ENCODE results near the gene AGT.

- TF ChIP-seq TAF1 (IDR thresholded peaks at IDR 0.05; ENCODE audit: borderline replicate concordance, low read depth, low read length), result no peak
- TF ChIP-seq POLR2A (IDR thresholded peaks at IDR 0.05; ENCODE audit: low read depth, low read length), result no peak
Measured at GRCh38 chr1:230704830-230705229, 9.1 kb downstream of the AGT start.

Measured in GM12892 (cell line).